HUES48 (cell line): Measurements from ENCODE around the gene TRIML2.

Experiments
- H3K27ac ChIP-seq: one replicate; pipeline ENCODE4 v1.7.0; 2013; ENCODE audit warnings: low read depth, low read length, inconsistent platforms
- H3K27me3 ChIP-seq: 2 replicates; pipeline ENCODE4 v1.6.1; 2013; ENCODE audit warnings: mild to moderate bottlenecking, low read length; ENCODE audit not compliant: control insufficient read depth, insufficient read depth
- H3K36me3 ChIP-seq: 2 replicates; pipeline ENCODE4 v1.6.1; 2013; ENCODE audit warnings: low read length; ENCODE audit not compliant: control insufficient read depth, insufficient read depth
- H3K4me1 ChIP-seq: 2 replicates; pipeline ENCODE4 v1.6.1; 2013; ENCODE audit warnings: mild to moderate bottlenecking, low read length; ENCODE audit not compliant: control insufficient read depth, insufficient read depth
- H3K4me3 ChIP-seq: 2 replicates; pipeline ENCODE4 v1.5.1; 2013; ENCODE audit warnings: mild to moderate bottlenecking, low read depth, low read length
- H3K9ac ChIP-seq: 2 replicates; pipeline ENCODE4 v1.6.1; 2013; ENCODE audit warnings: mild to moderate bottlenecking, low read depth, low read length, moderate library complexity
- H3K9me3 ChIP-seq: 2 replicates; pipeline ENCODE4 v1.6.1; 2013; ENCODE audit warnings: low read length; ENCODE audit not compliant: control insufficient read depth, insufficient read depth

The TRIML2 gene

GRCh38 chr4:188132232-188132631, 22.8 kb upstream of the TRIML2 start:
- H3K9me3 ChIP-seq: no peaks in the 10 kb centered on the region
- no peaks in the 10 kb centered on the region for H3K4me1 ChIP-seq
- H3K36me3 ChIP-seq: no peaks in the 10 kb centered on the region
- H3K27me3 ChIP-seq: no peaks in the 10 kb centered on the region
- H3K27ac ChIP-seq: no peak overlapping the region
- H3K9ac ChIP-seq: no peak overlapping the region
- H3K4me3 ChIP-seq: no peak overlapping the region

DNA sequence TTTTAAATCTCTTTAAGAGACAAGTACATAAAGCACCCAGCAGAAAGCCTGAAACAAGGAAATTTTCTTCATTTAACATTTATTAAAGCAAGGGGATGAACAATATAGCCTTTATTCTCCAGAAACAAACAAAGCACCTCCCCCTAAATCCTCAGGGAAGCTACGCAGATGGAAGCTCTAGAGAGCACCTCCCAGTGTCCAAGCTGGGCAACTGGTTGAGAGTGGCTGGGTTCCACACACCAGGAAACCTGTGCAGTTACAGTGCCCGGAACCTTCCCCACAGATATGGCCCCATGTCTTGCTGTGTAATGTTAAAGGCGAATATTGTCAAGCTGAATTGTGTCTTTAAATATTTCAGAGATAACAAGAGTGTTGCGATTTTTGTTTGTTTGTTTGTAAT, 21.0 kb upstream of the TRIML2 start:
- no peaks in the 10 kb centered on the region for H3K27me3 ChIP-seq

DNA sequence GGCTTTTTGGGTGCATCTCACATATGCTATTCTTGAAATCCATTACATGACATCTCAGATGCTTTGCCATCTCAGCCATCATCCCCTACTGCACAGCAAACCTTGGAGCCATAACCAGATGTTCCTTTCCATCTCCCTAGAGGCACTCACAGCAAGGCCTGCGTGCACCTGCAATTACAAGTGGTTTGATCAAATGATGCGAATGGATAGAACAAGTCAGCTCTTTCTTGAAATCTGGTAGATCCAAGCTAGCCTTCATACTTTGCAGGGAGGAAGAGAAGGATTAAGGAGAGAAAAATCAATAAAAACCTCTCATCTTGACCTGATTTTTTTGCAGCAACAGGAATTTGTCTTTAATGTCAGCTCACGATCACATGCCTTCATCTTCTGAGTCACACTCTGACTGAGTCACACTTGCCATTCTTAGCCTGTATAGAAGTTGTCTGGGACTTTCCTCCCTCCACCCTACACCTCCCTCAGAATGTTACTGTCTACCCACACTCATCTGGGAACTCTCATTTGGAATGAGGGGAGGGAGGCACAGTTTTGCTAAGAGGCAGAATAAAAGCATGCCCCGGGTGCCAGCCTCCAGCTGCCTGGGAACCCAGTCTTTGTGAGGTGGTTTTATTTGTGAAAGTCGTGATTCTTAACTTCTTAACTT, 17.9 kb upstream of the TRIML2 start:
- Histone ChIP-seq H3K4me3 (no peak overlapping the region), H3K36me3 (no peaks in the 10 kb centered on the region), H3K4me1 (peaks cover 7% of the 10 kb centered on the region; the same call in 1 of the 2 replicates), H3K27ac (peak overlapping the region; percentile 27), H3K9me3 (no peaks in the 10 kb centered on the region), H3K27me3 (no peaks in the 10 kb centered on the region), H3K9ac (no peak overlapping the region)

More for the DNA sequence above, 21.0 kb upstream of the TRIML2 start:
- Histone ChIP-seq H3K9ac (no peak overlapping the region), H3K4me3 (no peak overlapping the region), H3K9me3 (no peaks in the 10 kb centered on the region), H3K27ac (no peak overlapping the region), H3K4me1 (no peaks in the 10 kb centered on the region), H3K36me3 (no peaks in the 10 kb centered on the region)

GRCh38 chr4:188121530-188121929, 12.1 kb upstream of the TRIML2 start:
- peaks cover 18% of the 10 kb centered on the region for H3K4me1 ChIP-seq
- no peaks in the 10 kb centered on the region for H3K27me3 ChIP-seq
- no peak overlapping the region for H3K4me3 ChIP-seq
- H3K27ac ChIP-seq: peak overlapping the region; percentile 61
- H3K36me3 ChIP-seq: no peaks in the 10 kb centered on the region
- peak overlapping the region; percentile 55; the same call in 1 of the 2 replicates for H3K9ac ChIP-seq
- no peaks in the 10 kb centered on the region for H3K9me3 ChIP-seq

GRCh38 chr4:188117631-188118324, 8.4 kb upstream of the TRIML2 start:
- no peaks in the 10 kb centered on the region for H3K36me3 ChIP-seq
- H3K27ac ChIP-seq: no peak overlapping the region

GRCh38 chr4:188113156-188113555, 3.8 kb upstream of the TRIML2 start:
- Histone ChIP-seq H3K27ac (no peak overlapping the region), H3K9ac (no peak overlapping the region), H3K4me3 (no peak overlapping the region), H3K36me3 (no peaks in the 10 kb centered on the region), H3K27me3 (no peaks in the 10 kb centered on the region), H3K4me1 (peaks cover 17% of the 10 kb centered on the region), H3K9me3 (no peaks in the 10 kb centered on the region)

More at GRCh38 chr4:188117631-188118324, 8.4 kb upstream of the TRIML2 start:
- H3K4me1 ChIP-seq: peaks cover 16% of the 10 kb centered on the region
- H3K4me3 ChIP-seq: no peak overlapping the region
- no peaks in the 10 kb centered on the region for H3K27me3 ChIP-seq
- H3K9ac ChIP-seq: no peak overlapping the region
- no peaks in the 10 kb centered on the region for H3K9me3 ChIP-seq

GRCh38 chr4:188111955-188112354, 2.6 kb upstream of the TRIML2 start:
- no peak overlapping the region for H3K27ac ChIP-seq

DNA sequence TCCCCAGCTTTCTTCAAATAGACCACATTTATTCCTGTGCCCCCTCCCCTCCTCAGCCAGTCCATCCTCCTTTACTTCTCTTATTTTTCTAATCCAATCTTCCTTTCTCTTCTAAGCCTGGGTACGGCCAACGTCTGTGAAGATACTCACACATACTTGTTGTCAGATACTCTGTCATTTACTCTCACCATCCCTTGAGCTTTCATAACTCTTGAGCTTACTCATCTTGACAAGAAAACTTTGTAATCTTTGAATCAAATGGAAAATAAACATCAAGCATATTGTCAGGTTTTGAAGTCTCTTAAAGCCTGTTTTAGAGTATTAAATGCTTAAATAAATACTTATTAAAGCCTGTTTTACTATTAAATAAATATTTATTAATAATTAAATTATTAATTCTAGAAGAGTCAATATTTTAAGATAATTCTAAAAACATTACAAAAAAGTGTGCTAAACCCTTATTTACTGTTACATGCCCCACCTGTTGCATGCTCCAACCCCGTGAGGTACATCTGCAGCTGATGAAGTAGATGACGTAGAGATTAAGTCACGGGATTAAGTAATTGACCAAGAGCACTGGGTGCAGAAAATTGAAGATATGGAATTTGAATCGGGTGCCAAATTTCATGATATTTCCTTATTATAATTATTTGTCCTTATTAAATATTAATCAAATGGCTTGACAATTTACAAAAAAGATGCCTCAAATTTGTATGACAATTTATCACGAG, 1.5 kb upstream of the TRIML2 start:
- Histone ChIP-seq H3K9ac (no peak overlapping the region), H3K4me3 (no peak overlapping the region), H3K4me1 (peaks cover 31% of the 10 kb centered on the region), H3K36me3 (no peaks in the 10 kb centered on the region), H3K9me3 (no peaks in the 10 kb centered on the region), H3K27ac (no peak overlapping the region), H3K27me3 (no peaks in the 10 kb centered on the region)

More at GRCh38 chr4:188111955-188112354, 2.6 kb upstream of the TRIML2 start:
- Histone ChIP-seq H3K27me3 (no peaks in the 10 kb centered on the region), H3K4me3 (no peak overlapping the region), H3K36me3 (no peaks in the 10 kb centered on the region), H3K9me3 (no peaks in the 10 kb centered on the region), H3K4me1 (peaks cover 28% of the 10 kb centered on the region), H3K9ac (no peak overlapping the region)

GRCh38 chr4:188110036-188110435, 633 bp upstream of the TRIML2 start:
- H3K27me3 ChIP-seq: no peaks in the 10 kb centered on the region
- H3K4me3 ChIP-seq: peak overlapping the region; percentile 66
- peaks cover 8% of the 10 kb centered on the region for H3K36me3 ChIP-seq
- H3K9ac ChIP-seq: peak overlapping the region; percentile 76; the same call in 1 of the 2 replicates
- H3K9me3 ChIP-seq: no peaks in the 10 kb centered on the region
- peaks cover 31% of the 10 kb centered on the region for H3K4me1 ChIP-seq
- peak overlapping the region; percentile 98 for H3K27ac ChIP-seq

- no peaks in the 10 kb centered on the region for H3K27me3 ChIP-seq
- H3K9ac ChIP-seq: peak overlapping the region; percentile 76
- H3K4me3 ChIP-seq: peak overlapping the region; percentile 66
- peaks cover 23% of the 10 kb centered on the region for H3K36me3 ChIP-seq
- peak overlapping the region; percentile 98 for H3K27ac ChIP-seq
- H3K9me3 ChIP-seq: no peaks in the 10 kb centered on the region
- peaks cover 31% of the 10 kb centered on the region for H3K4me1 ChIP-seq
These were observed 1.2 kb downstream of the TRIML2 start for GRCh38 chr4:188107931-188108843.
